Motor neuron (in vitro differentiated cells): ENCODE data around the gene VIT. TPM values are rescaled to one million over a fixed set of nuclear protein-coding genes. Genes with fewer than 3 reads are reported as not detected.

ENCODE experiments used
- ATAC-seq, 8 experiments: fragments of 200-7000 bp; cut with Tn5 transposase; replicated peaks in 6 of 8; 2 replicates each; pipeline ENCODE4 v1.8.0; 2021; ENCODE audit warnings: mild to moderate bottlenecking in 8 of 8, moderate library complexity in 8 of 8
- H3K27ac ChIP-seq, 2 donors: fragments of 250-450 bp; sonication (Bioruptor Pico); 2 replicates each; pipeline ENCODE4 v1.9.0; 2021; ENCODE audit warnings: antibody characterized with exemption in 2 of 2, mild to moderate bottlenecking in 2 of 2, moderate library complexity in 1 of 2
- H3K4me1 ChIP-seq, 2 donors: fragments of 250-450 bp; sonication (Bioruptor Pico); replicated peaks in 1 of 2; 2 replicates each; pipeline ENCODE4 v1.6.1; 2021; ENCODE audit warnings: antibody characterized with exemption in 2 of 2, mild to moderate bottlenecking in 2 of 2, moderate library complexity in 1 of 2
- H3K4me3 ChIP-seq, 5 donors: fragments of 250-450 bp; sonication (Bioruptor Pico); 2 replicates each; pipeline ENCODE4 v1.9.0; 2021; ENCODE audit warnings: antibody characterized with exemption in 5 of 5, mild to moderate bottlenecking in 5 of 5, moderate library complexity in 4 of 5
- WGBS, 10 experiments: fragments of 450-650 bp; shearing (Covaris generic); methylation state at CpG; one replicate each; pipeline ENCODE4 v1.0.0; 2022; 5-methylcytosine and 5-hydroxymethylcytosine counted together
- in situ Hi-C, 9 experiments: fragments of 400-800 bp; cut with MboI; loops; one replicate each; pipeline ENCODE4 v1.15.0; 2021; ENCODE audit warnings: low sequenced_read_pairs in 9 of 9, low pct_unique_long_range_greater_than_20kb in 2 of 9; ENCODE audit not compliant: unreplicated experiment in 9 of 9
- total RNA-seq, 8 experiments: library from RNA; unstranded; fragments of 300-600 nt; gene quantifications; 2 replicates each; pipeline versions ENCODE4 v1.2.3 to v1.2.4, GENCODE V29; 2022

VIT gene
- total RNA-seq, 8 experiments from 2014 or later: 0.09 to 0.71 (median 0.28) TPM; not detected in 5

- in situ Hi-C loops: no loop called here
- Histone ChIP-seq H3K27ac (no peak overlapping the region), H3K4me1 (no peaks in the 10 kb centered on the region), H3K4me3 (no peak overlapping the region)
- no peak for ATAC-seq
- WGBS, 10 experiments: 50 to 100% (median 81%) methylated on average over 2 to 5 of the region's 6 CpGs; no CpG with 5 or more reads in 3 of the 10 experiments
These were observed 8.1 kb downstream of the VIT start for GRCh38 chr2:36704475-36705150.

- no peak overlapping the region for H3K4me3 ChIP-seq
- ATAC-seq: no peak
- no peaks in the 10 kb centered on the region for H3K4me1 ChIP-seq
- no peak overlapping the region for H3K27ac ChIP-seq
- in situ Hi-C loops: no loop called here
- 21 to 100% (median 73%) methylated on average over 3 to 6 of the region's 9 CpGs; no CpG with 5 or more reads in 1 of the 10 experiments for WGBS, 10 experiments
These were observed 9.0 kb downstream of the VIT start for GRCh38 chr2:36705326-36706020.

GRCh38 chr2:36706021-36706876 lies 9.7 kb downstream of the VIT start:
- Histone ChIP-seq H3K27ac (no peak overlapping the region), H3K4me3 (no peak overlapping the region), H3K4me1 (no peaks in the 10 kb centered on the region)
- WGBS, 10 experiments: 23 to 89% (median 57%) methylated on average over 1 to 5 of the region's 5 CpGs; no CpG with 5 or more reads in 1 of the 10 experiments
- peak in 2 of 8 experiments; percentile 12 to 53 for ATAC-seq
- in situ Hi-C loops: no loop called here

GRCh38 chr2:36707050-36707449 lies 10.5 kb downstream of the VIT start:
- H3K4me1 ChIP-seq: no peaks in the 10 kb centered on the region
- 16 to 100% (median 58%) methylated on average over 1 to 5 of the region's 5 CpGs; no CpG with 5 or more reads in 4 of the 10 experiments for WGBS, 10 experiments
- in situ Hi-C loops: no loop called here
- H3K4me3 ChIP-seq: no peak overlapping the region
- H3K27ac ChIP-seq: no peak overlapping the region
- peak in 3 of 8 experiments; percentile 65 to 85 (median 71) for ATAC-seq

- Histone ChIP-seq H3K4me1 (no peaks in the 10 kb centered on the region), H3K4me3 (no peak overlapping the region), H3K27ac (no peak overlapping the region)
- 0 to 95% (median 75%) methylated on average over 1 to 4 of the region's 8 CpGs; no CpG with 5 or more reads in 2 of the 10 experiments for WGBS, 10 experiments
- in situ Hi-C loops: no loop called here
- ATAC-seq: peak in 3 of 8 experiments; percentile 19 to 57 (median 26)
These were observed 11.7 kb downstream of the VIT start for GRCh38 chr2:36708041-36708741.

GRCh38 chr2:36710858-36711515 lies 14.5 kb downstream of the VIT start:
- no peak overlapping the region for H3K27ac ChIP-seq
- no peaks in the 10 kb centered on the region for H3K4me1 ChIP-seq
- WGBS, 10 experiments: 72 to 100% (median 92%) methylated on average over 1 to 2 of the region's 2 CpGs
- no peak for ATAC-seq
- in situ Hi-C loops: no loop called here
- no peak overlapping the region for H3K4me3 ChIP-seq

- in situ Hi-C loops: no loop called here
- no peak overlapping the region for H3K27ac ChIP-seq
- no peak overlapping the region for H3K4me3 ChIP-seq
- ATAC-seq: peak in 1 of 8 experiments; percentile 67
- 44 to 78% (median 62%) methylated on average over 2 to 5 of the region's 5 CpGs; no CpG with 5 or more reads in 1 of the 10 experiments for WGBS, 10 experiments
- H3K4me1 ChIP-seq: no peaks in the 10 kb centered on the region
These were observed 15.3 kb downstream of the VIT start for GRCh38 chr2:36711741-36712314.

- Histone ChIP-seq H3K4me3 (no peak overlapping the region), H3K27ac (no peak overlapping the region), H3K4me1 (no peaks in the 10 kb centered on the region)
- in situ Hi-C loops: no loop called here
- WGBS, 10 experiments: 53 to 100% (median 74%) methylated on average over 1 to 8 of the region's 8 CpGs; no CpG with 5 or more reads in 2 of the 10 experiments
- ATAC-seq: no peak
These were observed 16.8 kb downstream of the VIT start for GRCh38 chr2:36713310-36713709.

- no peak for ATAC-seq
- in situ Hi-C loops: no loop called here
- Histone ChIP-seq H3K4me3 (no peak overlapping the region), H3K4me1 (no peaks in the 10 kb centered on the region), H3K27ac (no peak overlapping the region)
- 20 to 100% (median 87%) methylated on average over 1 to 3 of the region's 3 CpGs; no CpG with 5 or more reads in 2 of the 10 experiments for WGBS, 10 experiments
These were observed 19.6 kb downstream of the VIT start for GRCh38 chr2:36716111-36716510.

- H3K27ac ChIP-seq: no peak overlapping the region
- ATAC-seq: peak in 2 of 8 experiments; percentile 77 to 83
- peaks cover 0 to 8% of the 10 kb centered on the region in 2 donors for H3K4me1 ChIP-seq
- 86 to 100% (median 93%) methylated on average over 1 to 3 of the region's 3 CpGs; no CpG with 5 or more reads in 3 of the 10 experiments for WGBS, 10 experiments
- no peak overlapping the region for H3K4me3 ChIP-seq
- in situ Hi-C loops: no loop called here
These were observed 21.2 kb downstream of the VIT start for GRCh38 chr2:36717603-36718266.

GRCh38 chr2:36727550-36727949 lies 31.0 kb downstream of the VIT start:
- 60 to 100% (median 94%) methylated on average over 1 to 2 of the region's 3 CpGs; no CpG with 5 or more reads in 3 of the 10 experiments for WGBS, 10 experiments
- no peak overlapping the region for H3K4me3 ChIP-seq
- H3K27ac ChIP-seq: no peak overlapping the region
- ATAC-seq: peak in 1 of 8 experiments; percentile 86
- peaks cover 3 to 9% of the 10 kb centered on the region in 2 donors for H3K4me1 ChIP-seq
- in situ Hi-C loops: no loop called here
